Hematopoietic multipotent progenitor cell treated with erythropoietin and hydrocortisone succinate and interleukin-3 and kit ligand, for 15 days (in vitro differentiated cells): ENCODE measurements around the gene CKAP2L.

Source experiments
- DNase-seq: peaks from one replicate; pipeline ENCODE4 v3.0.0-alpha.2; 2015; ENCODE audit warnings: low spot score

The CKAP2L gene

GRCh38 chr2:112791693-112792230 is 27.4 kb upstream of the CKAP2L start:
- DNase-seq, result no peak

DNA sequence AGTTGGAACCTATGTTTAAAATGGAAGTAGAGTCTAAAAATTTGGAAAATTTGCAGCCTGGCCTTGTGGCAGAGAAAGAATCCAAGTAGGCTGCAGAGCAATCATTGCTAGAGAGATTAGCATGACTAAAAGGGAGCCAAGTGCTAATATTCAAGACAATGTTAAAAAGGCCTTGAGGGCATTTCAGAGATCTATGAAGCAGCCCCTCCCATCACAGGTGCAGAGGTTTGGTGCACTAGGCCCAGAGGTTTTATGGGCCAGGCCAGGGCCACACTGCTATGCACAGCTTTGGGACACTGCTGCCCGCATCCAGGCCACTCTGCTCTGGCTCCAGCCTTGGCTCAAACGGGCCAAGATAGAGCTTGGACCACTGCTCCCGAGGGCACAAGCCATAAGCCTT is 26.6 kb upstream of the CKAP2L start:
- DNase-seq, result no peak

- DNase-seq, result no peak
Observed at GRCh38 chr2:112790305-112790704, 25.9 kb upstream of the CKAP2L start.

GRCh38 chr2:112789186-112789585 is 24.8 kb upstream of the CKAP2L start:
- no peak for DNase-seq

DNA sequence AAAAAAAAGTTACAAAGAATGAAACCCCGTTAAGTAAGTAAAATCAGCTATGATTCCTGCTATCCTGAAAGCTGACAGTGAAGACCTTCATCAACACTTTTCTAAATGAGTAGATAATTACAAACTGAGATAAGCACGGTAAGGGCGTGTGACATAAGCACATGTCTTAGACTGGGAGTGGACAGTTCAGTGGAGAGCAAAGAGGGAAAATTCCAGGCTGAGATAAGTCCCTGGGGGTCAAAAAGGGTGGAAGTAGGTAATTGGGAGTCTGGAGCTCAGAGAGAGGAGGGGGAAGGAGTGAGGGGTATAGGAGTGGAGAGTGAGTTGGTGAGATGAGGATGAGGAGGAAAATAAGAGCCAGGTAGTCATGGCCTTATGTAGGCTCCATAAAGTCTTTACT is 24.2 kb upstream of the CKAP2L start:
- DNase-seq, result no peak

GRCh38 chr2:112787729-112788393 is 23.5 kb upstream of the CKAP2L start:
- no peak for DNase-seq

DNA sequence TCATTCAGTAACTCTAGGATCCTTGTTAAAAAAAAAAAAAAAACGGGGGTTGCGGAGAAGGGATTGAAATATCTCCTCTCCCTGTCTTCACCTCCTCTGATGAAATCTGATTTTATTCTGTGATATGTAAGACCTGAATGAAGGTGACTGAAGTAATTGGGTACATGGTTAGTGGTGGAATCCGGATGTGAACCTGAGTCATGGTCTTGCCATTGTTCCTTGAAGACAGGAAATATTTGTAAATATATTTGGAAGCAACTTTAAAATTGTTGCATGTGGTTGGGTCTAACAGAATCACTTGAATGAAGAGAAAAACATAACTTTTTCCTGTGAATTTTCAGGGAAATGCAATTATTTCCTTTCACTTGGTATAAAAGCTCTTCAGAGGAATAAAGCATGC is 22.9 kb upstream of the CKAP2L start:
- DNase-seq, result no peak

DNA sequence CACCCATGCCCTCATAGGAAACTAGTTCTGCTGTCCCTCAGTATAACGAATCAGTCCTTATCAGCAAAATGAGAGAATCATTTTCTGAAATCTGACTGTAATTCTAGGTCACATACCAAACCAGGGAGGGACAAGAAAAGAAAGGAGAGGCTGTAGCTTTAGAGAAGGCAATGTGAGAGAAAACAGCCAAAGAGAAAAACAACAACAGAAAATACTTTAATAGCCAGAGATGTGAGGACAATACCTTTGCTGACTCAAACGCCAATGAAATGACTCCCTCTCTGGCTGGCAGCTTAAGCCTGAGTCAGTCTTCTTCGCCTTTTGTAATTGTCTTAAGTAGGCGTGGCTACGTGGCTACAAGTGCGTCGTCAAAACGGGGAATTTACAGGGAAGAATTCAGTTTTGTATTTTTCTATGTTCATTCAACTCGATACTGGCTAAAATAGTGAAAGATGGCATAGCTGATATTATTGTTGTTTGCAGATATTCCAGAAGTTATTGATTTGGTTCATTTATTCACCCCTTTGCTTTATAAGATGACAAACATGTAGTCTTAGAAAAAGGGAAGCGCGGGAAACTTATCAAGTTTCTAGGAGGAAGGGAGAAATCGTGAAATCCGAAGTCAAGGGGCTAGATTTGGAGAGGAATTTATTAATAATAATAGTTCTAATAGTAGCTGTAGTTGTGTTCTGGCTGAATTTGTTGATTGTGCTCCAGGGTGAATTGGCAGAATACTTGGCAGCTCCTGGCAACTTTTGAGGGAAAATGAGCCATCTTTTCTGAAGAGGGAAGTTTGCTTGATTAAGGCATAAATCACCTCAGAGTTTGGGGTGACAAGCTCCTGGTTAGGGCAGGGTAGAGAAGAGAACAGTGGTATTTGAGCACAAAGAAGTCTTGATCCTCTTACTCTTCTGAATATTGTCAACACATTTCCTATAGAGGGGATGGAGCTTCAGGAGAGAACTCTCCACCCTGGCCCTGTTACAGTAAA is 20.1 kb upstream of the CKAP2L start, which contains the start of gene IL1A:
IL1A (minus strand) TSS at position 295 of the 991 bp plus-strand sequence. CDS start 723 bp downstream, outside the sequence.
- DNase-seq, result no peak

DNA sequence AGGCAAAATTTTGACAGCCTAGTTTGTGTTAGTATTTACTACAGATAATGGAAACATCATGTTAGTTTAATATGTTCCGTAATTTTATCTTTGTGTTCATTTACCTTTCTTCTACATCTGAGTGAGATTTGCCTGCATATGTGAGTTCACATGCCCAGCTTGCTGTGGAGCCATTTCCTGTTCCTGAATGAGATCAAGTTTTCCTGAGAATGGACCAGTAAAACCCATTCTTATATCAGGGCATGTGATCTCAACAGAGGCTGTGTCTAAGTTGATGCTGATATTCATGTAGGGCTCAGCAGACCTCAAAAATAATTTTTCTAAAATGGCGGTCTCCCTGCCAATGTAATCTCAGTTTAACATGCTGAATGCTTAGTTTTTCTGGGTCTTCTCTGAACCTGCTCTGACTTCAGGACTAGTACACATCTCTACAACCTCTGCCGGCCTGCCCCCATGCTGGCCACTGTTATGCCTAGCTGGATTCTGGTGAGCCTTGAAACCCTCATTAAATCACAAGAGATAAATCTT is 18.8 kb upstream of the CKAP2L start:
- DNase-seq, result no peak

DNA sequence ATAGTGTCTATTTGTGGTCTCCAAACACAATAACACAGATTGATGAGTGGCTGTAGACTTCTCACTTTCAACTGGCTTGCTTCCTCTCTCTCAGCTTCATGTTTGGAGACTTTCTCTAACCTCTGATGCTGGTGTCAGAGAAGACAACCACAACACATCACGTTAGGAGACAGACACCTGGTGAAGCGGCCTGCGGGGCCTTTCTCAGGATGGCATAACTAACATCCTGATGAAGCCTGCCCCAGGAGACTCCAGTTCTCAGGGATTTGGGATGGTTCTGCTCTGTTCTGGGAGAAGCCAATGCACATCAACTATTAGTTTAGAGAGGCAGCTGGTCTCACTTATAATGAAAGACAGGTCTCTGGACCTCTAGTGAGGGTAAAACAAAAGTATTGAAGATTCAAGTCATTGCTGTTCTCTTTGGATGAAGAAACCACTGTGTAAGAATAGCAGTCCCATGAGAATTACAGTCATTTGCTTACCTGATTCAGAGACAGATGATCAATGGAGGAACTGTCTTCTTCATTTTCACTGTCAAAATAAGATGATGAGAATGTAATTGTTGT is 17.9 kb upstream of the CKAP2L start:
- no peak for DNase-seq

DNA sequence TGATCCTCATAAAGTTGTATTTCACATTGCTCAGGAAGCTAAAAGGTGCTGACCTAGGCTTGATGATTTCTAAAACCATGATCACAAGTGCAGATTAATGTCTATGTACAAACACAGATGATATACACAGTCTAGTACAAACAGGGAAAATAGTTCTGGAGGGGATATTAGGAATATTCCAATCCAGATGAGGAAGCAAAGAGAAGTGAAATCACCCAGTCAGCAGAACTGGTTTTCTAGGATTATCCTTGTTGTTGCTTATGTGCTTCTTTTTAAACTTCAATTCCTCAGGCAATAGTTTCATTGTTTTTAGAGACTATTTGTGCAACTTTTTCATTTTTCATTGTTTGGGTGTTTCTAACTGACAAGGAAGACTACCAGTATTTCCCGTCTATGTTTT is 15.2 kb upstream of the CKAP2L start:
- no peak for DNase-seq

- no peak for DNase-seq
Observed at GRCh38 chr2:112777036-112777435, 12.6 kb upstream of the CKAP2L start.

DNA sequence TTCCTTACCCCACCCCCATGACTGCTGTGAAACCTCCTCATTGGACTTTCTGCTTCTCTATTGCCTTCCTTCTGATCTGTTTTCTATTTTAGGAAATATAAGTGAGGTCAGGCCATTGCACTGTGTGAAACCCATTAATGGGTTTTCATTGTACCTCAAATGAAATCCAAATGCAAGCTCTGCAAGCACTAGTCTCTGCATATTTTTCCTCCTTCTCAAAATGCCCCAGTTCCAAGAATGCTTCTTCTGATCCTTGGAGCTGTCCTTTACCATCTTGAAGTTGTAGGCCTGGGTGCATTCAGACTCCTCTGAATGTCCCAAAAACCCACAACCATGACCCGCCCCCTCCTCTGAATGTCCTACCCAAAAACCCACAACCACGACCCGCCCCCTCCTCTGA is 11.7 kb upstream of the CKAP2L start:
- no peak for DNase-seq

DNA sequence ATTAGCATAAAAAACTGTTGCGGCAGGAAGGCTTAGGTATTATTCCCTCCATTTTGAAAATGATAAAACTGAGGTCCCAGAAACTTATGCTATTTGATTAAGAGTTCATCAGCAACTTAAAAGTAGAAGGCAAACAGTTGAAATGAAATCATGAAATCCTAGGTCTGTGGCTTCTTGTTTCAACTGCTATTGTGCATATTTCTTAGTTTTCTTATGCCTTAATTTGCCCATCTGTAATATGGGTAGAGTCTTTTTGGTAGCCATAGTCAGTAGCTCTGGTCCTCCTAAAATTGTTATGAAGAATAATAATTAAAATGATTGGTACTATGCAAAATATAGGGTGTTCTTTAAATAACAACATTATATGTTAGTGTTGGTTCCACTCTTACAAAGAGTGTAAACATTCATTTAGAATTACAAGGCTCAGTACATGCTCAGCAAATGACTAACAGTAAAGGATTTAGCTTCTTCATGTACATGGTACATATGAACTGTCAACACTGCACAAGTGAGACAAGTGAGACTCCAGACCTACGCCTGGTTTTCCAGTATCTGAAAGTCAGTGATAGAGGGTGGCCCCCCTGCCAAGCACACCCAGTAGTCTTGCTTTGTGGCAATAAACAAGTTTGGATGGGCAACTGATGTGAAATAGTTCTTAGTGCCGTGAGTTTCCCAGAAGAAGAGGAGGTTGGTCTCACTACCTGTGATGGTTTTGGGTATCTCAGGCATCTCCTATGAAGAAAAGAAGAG is 10.3 kb upstream of the CKAP2L start:
- DNase-seq, result no peak

- no peak for DNase-seq
Observed at GRCh38 chr2:112773556-112773955, 9.1 kb upstream of the CKAP2L start.

GRCh38 chr2:112772911-112773475 is 8.6 kb upstream of the CKAP2L start:
- no peak for DNase-seq

GRCh38 chr2:112772322-112772721 is 7.9 kb upstream of the CKAP2L start:
- no peak for DNase-seq

DNA sequence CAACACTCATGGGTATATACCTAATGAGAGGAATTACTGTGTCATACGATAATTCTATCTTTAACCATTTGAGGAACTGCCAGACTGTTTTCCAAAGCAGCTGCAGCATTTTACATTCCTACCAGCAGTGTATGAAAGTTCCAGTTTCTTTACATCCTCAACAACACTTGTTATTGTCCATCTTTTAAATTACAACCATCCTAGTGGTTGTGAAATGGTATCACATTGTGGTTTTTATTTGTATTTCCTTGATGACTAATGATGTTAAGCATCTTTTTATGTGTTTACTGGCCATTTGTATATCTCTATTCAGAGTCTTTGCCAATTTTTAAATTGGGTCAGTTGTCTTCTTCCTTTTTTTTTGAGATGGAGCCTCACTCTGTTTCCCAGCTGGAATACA is 4.0 kb upstream of the CKAP2L start:
- no peak for DNase-seq

DNA sequence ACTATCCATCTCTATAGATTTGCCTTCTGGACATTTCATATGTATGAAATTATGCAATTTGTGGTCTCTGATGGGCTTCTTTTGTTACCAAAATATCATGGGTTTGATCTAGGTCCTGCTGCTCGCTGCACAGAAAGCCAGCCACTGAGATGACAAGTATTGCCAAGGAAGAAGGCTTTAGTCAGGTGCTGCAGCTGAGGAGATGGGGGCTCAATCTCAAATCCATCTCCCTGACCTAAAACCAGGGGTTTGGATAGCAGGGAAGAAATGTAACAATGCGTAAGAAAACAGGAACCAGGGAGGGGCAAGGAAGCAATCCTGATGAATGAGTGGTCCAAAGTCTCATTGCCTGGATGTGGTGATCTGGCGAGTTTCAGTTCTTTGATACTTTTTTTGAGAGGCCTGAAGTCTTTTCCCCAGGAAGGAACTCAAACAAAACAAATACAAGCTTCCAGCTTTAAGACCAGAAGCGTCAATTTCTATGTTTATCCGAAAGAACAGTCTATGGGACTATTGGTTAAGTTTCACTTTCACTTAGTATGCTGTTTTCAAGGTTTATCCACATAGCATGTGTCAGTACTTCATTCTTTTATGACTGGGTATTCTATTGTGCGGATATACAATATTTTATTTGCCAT is 3.4 kb upstream of the CKAP2L start:
- peak; percentile 18 for DNase-seq

DNA sequence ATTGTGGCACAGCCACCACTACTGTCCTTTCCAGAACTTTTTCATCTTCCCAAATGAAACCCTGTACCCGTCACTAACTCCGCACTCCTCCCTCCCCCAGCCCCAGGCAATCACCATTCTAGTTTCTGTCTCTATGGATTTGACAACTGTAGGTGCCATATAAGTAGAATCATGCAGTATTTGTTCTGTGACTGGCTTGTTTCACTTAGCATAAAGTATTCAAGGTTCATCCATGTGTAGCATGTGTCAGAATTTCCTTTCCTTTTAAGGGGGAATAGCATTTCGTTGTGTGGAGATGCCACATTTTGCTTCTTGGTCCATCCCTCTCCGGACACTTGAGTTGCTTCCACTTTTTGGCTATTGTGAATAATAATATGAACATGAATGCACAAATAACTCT is 842 bp upstream of the CKAP2L start:
- DNase-seq, result no peak

GRCh38 chr2:112762276-112762675 is 2.1 kb downstream of the CKAP2L start:
- no peak for DNase-seq
